GM12875 (cell line): Measurements from ENCODE around the gene ADGRL1.
"Not testable (repeated sequence)": the region's sequence is repeated elsewhere in the genome, so short reads cannot be mapped to it uniquely, and the experiment has no call there.

Source experiments
- H3K4me3 ChIP-seq: one replicate; pipeline ENCODE4 v1.5.1; 2011; ENCODE audit warnings: low read depth, low read length, control low read depth
- TF ChIP-seq, protein P1 (sequence below): IDR thresholded peaks from 2 replicates; pipeline ENCODE4 v1.5.1; 2011; ENCODE audit warnings: low read depth, mild to moderate bottlenecking, control low read depth, inconsistent platforms, low read length, moderate library complexity, borderline replicate concordance; ENCODE audit not compliant: insufficient read depth

Gene ADGRL1

DNA sequence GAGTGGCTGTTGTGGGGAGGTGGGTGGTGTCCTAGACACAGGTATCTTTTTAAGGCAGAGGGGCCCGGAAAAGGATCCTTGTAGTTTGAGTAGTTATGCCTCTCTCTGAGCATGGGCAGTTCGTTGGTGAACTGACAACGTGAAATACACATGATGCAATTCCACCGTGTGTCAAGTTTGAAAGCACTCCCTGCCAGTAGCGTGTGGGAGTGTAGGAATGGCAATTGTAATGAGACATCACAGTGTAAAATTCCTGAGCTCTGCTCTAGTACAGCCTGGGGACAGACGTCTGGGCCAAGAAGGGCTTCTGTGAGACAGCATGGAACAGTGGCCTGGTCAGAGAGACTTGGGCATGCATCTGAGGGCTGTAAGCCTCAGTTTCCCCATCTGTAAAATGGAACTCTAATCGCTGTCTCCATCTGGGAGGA, 59.2 kb downstream of the ADGRL1 start:
- TF ChIP-seq, protein P1, sequence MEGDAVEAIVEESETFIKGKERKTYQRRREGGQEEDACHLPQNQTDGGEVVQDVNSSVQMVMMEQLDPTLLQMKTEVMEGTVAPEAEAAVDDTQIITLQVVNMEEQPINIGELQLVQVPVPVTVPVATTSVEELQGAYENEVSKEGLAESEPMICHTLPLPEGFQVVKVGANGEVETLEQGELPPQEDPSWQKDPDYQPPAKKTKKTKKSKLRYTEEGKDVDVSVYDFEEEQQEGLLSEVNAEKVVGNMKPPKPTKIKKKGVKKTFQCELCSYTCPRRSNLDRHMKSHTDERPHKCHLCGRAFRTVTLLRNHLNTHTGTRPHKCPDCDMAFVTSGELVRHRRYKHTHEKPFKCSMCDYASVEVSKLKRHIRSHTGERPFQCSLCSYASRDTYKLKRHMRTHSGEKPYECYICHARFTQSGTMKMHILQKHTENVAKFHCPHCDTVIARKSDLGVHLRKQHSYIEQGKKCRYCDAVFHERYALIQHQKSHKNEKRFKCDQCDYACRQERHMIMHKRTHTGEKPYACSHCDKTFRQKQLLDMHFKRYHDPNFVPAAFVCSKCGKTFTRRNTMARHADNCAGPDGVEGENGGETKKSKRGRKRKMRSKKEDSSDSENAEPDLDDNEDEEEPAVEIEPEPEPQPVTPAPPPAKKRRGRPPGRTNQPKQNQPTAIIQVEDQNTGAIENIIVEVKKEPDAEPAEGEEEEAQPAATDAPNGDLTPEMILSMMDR = no peak

GRCh38 chr19:14146169-14146568, 59.8 kb downstream of the ADGRL1 start:
- not testable (repeated sequence) for H3K4me3 ChIP-seq

More for the DNA sequence above, 59.2 kb downstream of the ADGRL1 start:
- H3K4me3 ChIP-seq = no peak overlapping the region

DNA sequence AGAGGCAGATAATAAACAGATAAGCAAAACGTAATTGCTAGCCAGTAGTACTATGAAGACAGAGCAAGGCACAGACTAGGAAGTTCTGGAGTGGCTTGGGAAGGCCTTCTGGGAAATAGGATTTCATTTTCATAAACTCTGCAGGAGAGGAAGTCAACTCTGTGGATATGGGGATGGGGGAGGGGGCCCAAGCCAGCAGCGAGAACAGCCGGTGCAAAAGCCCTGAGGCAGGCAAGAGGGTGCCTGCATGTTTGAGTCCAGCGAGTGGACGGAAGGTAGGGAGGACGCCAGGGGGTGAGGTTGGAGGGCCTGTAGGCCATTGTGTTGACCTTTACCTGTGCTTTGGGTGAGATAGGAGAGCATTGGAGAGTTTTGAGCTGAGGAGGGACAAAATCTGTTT, 60.6 kb downstream of the ADGRL1 start:
- H3K4me3 ChIP-seq = no peak overlapping the region
- TF ChIP-seq, protein P1 = no peak

DNA sequence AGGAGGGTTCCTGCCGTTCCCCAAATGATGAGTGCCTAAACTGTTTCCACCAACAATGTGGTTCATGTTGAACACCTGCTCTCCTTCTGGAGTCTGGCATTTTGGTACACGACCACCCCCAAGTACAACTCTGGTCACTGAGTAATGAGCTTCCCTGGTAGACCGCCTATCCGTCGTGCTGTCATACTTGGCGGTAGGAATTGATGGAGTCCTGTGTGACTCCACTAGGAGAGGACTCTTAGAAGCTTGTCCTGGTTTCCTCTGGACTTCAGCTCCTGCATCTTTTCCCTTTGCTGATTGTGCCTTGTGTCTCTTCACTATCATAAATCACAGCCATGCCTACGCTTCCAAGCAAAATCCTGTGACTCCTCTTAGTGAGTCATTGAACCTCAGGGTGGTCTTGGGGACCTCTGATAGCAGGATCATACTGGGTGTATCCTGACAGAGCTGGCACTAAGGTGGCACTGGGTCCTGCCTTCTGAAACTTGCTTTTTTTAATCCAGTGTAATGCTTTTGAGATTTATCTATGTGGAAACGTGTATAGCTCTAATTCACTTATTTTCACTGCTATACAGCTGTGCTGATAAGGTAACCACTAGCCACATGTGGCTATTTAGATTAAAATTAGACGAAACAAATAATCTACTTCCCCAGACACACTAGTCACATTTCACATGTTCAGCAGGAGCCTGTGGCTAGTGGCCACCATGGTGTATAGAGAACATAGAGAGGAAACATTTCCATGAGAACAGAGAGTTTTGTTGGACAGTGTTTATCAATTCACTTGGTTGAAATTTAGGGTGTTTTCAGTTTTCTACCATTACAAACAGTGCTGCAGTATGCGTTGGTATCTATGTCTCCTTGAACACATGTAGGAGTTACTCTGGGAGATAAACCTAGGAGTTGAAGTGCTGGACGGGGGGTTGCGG, 63.4 kb downstream of the ADGRL1 start:
- no peak overlapping the region for H3K4me3 ChIP-seq
- TF ChIP-seq, protein P1 = no peak

DNA sequence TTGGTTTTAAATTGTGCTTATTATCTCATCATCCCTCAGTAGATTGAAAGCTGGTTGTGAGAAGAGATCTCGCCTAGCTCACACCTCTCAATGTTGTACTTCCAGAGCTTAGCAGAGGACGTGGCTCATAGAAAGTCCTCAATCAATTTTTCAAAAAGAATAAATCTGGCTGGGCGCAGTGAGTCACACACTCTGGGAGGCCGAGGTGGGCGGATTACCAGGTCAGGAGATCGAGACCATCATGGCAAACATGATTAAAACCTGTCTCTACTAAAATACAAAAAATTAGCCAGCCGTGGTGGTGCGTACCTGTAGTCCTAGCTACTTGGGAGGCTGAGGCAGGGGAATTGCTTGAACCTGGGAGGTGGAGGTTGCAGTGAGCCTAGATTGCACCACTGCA, 64.9 kb downstream of the ADGRL1 start:
- TF ChIP-seq, protein P1 = no peak
- H3K4me3 ChIP-seq = no peak overlapping the region

- TF ChIP-seq, protein P1 = no peak
- no peak overlapping the region for H3K4me3 ChIP-seq
Observed at GRCh38 chr19:14139944-14140343, 66.0 kb downstream of the ADGRL1 start.

DNA sequence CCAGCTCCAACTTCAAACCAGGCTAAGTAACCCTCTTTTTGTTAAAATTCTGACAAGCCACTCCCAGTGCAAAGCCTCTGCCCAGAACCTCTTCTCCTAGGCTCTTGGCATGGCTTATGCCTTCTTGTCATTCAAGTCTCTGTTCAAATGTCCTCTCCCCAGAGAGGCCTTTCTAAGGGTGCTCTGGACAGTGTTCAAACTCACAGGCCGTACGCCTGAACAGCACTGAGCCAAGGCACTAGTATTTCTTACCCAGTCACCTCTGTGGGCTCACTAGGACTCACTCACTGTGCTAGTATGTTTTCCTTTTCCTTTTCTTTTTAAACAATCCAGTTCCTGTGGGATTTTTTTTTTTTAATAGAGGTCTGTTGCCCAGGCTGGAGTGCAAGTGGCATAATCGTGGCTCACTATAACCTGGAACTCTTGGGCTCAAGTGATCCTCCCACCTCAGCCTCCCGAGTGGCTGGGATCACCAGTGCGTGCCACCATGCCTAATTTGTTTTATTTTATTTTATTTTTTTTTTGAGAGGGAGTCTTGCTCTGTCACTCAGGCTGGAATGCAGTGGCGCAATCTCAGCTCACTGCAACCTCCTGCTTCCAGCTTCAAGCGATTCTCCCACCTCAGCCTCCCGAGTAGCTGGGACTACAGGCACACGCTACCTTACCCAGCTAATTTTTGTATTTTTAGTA, 67.2 kb downstream of the ADGRL1 start:
- H3K4me3 ChIP-seq = no peak overlapping the region
- TF ChIP-seq, protein P1 = no peak
